Loucy (cell line): ENCODE measurements around the gene ZNF341.

ENCODE experiments used
- EZH2phosphoT487 ChIP-seq: fragments of 200-600 bp; IDR thresholded peaks from 2 replicates; pipeline ENCODE4 v1.6.1; 2018; ENCODE audit warnings: antibody characterized with exemption, mild to moderate bottlenecking, moderate library complexity, borderline replicate concordance
- TF ChIP-seq, protein P1 (sequence below): fragments of 200-600 bp; sonication (generic); conservative IDR thresholded peaks from 2 replicates; pipeline ENCODE4 v1.5.1; 2014; ENCODE audit warnings: mild to moderate bottlenecking, antibody characterized with exemption, low read length

DNA sequence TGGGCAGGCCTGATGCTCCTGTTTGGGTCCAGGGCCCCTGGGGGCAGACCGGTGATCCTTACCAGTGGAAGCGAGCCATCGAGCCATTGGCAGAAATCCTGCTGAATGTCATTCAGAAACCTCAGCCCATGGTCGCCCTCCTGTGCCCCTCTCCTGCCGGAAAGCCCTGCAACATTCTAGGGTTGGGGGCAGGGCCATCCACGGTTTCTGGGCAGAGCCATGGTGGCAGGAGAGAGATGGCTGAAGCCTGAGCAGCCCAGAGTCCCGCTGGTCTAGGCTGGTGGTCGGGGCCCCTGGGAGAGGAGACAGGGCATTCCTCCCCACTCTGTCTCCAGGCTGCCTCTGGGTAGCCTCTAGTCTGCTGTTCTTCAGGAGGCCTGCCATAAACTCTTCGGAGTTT is 59.7 kb downstream of the ZNF341 start:
- TF ChIP-seq, protein P1, sequence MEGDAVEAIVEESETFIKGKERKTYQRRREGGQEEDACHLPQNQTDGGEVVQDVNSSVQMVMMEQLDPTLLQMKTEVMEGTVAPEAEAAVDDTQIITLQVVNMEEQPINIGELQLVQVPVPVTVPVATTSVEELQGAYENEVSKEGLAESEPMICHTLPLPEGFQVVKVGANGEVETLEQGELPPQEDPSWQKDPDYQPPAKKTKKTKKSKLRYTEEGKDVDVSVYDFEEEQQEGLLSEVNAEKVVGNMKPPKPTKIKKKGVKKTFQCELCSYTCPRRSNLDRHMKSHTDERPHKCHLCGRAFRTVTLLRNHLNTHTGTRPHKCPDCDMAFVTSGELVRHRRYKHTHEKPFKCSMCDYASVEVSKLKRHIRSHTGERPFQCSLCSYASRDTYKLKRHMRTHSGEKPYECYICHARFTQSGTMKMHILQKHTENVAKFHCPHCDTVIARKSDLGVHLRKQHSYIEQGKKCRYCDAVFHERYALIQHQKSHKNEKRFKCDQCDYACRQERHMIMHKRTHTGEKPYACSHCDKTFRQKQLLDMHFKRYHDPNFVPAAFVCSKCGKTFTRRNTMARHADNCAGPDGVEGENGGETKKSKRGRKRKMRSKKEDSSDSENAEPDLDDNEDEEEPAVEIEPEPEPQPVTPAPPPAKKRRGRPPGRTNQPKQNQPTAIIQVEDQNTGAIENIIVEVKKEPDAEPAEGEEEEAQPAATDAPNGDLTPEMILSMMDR = no peak
- TF ChIP-seq EZH2phosphoT487 = no peak
